ENCODE data around the gene USP33.
"Not testable (repeated sequence)": the region's sequence is repeated elsewhere in the genome, so short reads cannot be mapped to it uniquely, and the experiment has no call there.

The USP33 gene

DNA sequence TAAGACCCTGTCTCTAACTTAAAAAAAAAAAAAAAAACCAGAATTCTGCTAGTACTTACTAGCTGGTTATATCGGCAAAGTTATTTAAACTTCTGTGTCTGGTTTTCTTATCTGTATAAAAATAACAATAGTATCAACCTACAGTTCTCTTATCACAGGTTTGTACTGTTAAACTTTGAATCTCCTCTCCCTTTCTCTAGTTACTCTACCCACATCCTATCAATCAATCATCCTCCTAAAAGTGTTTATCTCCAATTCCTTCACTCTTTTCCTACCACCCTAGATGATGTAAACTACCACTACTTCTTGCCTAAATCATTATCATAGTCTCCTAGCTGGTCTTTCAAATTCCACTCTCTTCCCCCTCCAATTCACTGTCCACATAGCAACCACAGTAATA lies 27.6 kb downstream of the USP33 start:
- DNase-seq: no peak

DNA sequence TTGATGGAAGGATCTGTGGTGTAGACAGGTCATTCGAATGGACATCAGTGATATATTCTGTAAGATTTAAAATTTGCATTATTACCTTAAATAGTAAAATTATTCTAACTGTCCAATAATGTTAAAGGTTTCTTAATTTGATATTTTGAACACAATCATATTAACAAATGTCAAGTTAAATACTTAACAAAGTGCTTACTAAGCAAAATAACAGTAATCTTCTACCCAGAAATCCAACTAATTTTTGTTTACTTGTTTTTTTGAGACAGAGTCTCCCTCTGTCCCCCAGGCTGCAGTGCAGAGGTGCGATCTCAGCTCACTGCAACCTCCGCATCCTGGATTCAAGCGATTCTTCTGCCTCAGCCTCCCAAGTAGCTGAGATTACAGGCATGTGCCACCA lies 33.9 kb downstream of the USP33 start:
- no peak for DNase-seq

DNA sequence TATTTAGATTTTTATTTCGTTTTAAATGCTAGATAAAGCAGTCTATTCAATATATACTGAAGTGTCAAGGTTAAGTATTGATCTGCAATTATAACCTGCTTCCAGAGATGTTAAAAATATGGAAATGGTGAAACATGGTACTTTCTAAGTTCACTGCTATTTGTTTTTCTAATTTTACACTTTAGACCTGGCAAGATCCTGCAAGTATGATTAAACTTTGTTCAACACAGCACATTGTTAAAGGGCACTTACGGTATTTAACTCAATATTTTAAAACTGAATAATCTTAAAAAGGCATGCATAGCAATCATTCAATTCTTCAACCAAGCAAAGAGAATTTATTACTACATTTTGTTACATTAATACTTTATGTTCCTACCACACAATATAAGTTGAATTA lies 41.5 kb downstream of the USP33 start:
- DNase-seq: no peak

- no peak for DNase-seq
These were observed 43.6 kb downstream of the USP33 start for GRCh38 chr1:77716065-77716464.

GRCh38 chr1:77709727-77710126 lies 49.9 kb downstream of the USP33 start:
- no peak for DNase-seq

- DNase-seq: no peak
These were observed 53.3 kb downstream of the USP33 start for GRCh38 chr1:77706321-77706720.

DNA sequence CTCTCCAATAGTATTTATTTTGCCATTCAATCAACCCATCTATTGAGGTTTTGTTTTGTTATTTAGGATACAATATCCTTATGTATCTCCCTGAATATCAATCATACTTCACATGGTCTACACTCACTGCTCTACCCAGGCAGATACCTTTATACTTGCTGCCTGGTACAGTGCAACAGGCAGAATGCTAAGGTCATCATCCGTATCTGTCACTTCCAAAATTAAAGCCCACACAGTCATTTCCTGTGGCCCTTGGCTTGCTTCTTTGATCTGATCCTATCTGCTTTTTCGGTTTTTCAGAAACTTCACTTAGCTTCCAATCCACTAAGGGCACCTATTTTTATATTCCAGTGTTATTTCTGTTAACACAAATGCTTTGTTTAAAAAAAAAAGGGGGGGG lies 54.9 kb downstream of the USP33 start:
- DNase-seq: no peak

DNA sequence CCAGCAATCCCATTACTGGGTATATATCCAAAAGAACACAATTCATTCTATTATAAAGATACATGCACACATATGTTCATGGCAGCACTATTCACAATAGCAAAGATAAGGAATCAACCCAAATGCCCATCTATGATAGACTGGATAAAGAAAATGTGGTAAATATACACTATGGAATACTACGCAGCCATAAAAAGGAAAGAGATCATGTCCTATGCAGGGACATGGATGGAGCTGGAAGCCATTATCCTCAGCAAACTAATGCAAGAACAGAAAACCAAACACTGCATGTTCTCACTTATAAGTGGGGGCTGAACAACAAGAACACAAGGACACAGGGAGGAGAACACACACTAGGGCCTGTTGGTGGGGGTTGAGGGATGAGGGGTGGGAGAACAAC lies 60.0 kb downstream of the USP33 start:
- not testable (repeated sequence) for DNase-seq

DNA sequence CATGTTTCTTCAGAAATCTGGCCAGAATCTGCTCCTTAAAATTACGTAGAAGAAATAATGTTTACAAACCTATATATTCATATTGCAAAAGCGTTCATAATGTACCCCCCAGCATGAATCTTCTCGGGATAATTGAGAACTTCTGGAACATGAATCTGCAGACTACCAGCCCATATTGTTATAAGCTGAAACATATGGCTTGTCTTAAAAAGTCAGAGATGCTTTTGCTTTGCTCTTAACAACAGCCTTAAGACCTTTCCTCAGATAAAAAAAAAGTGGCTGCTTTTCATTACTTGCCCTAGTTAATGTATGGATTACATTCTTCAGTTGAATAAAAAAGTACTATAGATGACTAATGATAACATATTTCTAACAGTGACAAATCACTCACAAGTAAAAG lies 62.2 kb downstream of the USP33 start:
- DNase-seq: no peak

DNA sequence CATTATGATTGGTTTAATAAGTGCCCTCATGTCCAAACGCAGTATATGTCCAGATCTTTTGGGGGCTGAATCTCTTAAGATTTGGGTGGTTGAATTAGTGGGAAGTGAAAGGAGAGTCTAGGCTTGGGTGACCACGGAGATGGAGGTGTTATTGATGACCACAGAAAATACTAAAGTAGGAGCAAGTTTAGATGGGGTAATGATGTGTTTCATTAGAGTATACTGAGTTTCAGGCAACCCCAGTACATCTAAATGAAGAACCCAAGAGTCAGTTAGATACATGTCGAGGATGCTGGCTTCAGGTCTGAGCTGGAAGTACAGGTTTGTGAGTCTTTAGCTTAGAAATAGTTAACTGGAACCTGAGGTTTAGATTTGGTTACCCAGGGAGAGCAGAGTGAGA lies 70.7 kb downstream of the USP33 start:
- no peak for DNase-seq

DNA sequence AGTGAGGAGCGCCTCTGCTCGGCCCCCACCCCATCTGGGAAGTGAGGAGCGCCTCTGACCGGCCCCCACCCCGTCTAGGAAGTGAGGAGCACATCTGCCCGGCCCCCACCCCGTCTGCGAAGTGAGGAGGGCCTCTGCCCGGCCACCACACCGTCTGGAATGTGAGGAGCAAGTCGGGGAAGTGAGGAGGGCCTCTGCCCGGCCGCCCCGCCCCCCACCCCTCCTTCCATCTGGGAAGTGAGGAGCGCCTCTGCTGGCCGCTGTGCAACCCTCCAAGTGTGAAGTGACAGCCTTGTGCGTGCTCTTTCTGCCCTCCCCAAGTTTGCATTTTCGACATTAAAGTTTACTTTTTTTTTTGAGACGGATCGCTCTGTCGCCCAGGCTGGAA lies 72.1 kb downstream of the USP33 start:
- no peak for DNase-seq

DNA sequence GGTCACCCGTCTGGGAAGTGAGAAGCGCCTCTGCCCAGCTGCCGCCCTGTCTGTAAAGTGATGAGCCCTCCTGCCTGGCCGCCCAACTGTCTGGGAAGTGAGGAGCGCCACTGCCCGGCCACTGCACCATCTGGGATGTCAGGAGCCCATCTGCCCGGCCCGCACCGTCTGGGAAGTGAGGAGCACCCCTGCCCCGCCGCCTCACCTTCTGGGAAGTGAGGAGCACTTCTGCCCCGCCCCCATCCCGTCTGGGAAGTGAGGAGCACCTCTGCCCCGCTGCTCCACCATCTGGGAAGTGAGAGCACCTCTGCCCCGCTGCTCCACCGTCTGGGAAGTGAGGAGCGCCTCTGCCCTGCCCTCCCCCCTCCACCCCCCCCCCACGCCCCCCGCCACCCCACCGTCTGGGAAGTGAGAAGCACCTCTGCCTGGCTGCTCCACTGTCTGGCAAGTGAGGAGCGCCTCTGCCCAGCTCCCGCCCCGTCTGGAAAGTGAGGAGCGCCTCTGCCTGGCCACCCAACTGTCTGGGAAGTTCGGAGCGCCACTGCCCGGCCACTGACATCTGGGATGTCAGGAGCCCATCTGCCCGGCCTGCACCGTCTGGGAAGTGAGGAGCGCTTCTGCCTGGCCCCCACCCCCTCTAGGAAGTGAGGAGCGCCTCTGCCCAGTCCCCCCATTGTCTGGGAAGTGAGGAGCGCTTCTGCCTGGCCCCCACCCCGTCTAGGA lies 72.7 kb downstream of the USP33 start:
- no peak for DNase-seq

DNA sequence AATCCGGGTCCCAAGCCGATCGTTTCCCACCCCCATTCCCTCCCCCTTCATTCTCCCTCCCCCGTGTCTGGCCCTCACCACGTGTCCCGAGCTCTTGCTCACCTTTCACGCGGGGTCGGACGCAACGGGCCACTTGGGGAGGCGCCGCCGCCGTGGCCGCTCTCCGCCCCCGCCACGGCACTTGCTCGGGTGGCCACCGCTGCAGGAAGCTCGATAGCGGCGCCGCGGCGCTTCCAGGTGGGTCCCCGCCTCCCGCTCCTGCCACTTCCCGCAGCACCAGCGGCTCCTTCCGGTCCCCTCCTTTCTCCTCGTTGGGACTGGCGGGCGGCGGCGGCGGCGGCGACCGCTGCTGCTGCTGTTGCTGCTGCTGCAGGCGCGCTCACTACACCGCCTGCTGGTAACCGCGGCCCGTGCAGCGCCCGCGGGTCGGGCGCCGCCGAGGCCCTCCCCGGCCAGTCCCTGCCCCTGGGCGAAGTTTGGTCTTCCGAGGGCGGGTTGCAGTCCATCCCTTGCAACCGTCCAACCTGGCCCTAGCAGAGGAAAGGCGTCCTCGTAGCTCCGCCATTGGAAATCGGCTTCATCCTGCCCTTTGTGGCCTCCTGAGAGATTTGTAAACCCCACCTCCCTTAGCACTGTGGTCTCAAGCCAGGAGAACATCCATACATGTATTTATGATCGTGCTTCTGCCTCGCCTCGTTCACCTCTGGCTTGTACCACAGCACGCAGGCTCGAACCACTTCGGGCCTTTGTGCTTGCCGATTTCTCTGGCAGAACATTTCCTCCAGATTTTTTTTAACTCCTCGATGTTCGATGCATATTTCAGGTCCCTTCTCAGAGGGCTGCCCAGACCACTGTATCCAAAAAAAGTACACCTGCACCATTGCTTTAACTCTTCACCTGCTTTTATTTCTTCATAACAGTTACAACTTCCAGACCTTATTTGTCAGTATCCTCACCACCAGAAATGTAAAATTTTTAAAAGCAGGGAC lies 76.2 kb downstream of the USP33 start:
- peak; percentile 92 for DNase-seq

DNA sequence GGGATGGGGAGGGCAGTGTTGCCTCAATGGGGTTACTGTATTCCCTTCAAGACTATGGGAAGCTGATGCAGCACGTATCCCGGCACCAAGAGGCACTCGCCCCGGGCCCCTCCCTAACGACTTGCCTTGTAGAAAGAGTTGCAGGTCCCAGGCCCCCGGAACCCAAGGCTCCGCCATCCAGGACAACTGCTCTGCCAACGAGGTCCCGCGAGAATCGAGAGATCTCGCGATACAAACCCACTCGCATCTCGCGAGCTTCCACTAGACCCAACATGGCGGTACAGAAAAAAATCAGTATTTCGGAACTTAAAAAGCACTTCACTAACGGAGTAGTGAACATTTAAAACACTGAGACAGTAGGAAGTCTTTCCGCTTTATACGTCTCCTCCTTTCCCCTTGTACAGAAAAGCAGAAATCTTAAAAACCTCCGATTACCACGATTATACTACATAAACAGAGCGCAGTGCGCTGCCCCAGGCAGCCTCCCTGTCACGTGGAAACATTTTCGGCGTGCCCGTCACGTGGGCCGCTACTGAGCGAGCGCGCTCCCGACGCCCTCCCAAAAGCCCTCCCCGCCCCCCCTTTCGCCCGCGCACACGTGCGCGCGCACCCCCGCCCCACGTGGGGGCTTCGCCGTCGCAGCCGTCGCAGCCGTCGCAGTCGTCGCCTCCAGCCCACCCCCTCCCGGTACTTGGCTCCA lies 77.0 kb downstream of the USP33 start, which contains the start of gene ZZZ3:
Gene ZZZ3, minus strand, starts transcription at position 199 of the 700 bp plus-strand sequence. CDS start 49,304 bp downstream, outside the sequence.
- peak; percentile 86 for DNase-seq

DNA sequence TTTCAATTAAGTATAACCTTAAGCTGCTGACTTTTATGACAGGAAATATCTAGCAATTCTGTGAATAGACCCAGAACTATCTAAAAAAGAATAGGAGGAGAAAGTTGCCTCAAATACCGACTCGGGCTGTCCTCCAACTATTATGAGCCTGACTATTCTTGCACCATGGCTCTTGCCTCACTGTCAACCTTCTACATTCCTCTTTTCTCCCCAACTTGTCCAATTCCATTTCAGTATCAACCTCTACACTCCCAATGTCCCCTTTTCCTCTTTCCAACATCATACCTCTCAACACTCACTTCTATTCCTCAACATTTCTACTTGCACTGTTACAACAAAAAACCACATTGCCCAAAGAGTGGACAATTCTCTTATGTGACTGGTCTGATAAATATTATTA lies 79.5 kb downstream of the USP33 start:
- no peak for DNase-seq

DNA sequence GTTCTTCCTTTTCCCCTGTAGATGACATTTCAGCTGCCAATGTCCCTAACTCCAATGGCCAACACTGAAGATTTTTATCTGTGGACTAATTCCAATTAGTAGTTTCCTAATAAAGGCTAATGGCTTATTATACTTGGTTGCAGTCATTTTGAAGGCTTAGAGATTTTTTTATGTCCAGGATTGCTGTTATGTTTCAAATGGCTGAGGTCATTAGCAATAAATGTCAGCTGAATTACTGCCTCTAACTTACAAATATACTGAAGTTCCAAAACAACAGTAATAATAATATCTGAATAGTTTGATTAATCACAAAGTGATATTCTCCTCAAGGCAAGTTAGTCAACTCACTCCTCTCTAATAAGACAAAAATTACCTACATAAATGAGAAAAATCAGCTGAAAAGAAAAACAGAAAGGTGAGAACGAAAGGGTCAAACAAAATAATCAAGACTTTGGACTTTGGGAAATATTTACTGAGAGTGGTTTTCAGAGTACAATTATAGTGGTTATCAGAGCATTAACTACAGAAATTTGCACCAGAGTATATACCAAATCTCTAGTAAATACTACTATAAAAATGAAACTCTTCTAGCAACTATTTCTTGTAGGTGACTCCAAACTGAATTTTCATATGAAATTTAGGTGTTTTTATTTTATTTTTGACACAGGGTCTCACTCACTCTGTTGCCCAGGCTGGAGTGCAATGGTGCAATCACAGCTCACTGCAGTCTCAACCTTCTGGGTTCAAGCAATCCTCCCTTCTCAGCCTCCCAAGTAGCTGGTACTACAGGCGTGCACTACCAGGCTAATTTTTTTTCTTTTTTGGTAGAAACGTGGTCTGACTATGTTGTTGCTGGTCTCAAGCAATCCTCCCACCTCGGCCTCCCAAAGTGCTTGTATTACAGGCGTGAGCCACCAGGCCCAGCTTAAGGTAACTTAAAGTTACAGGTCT lies 80.7 kb downstream of the USP33 start:
- no peak for DNase-seq

- DNase-seq: not testable (repeated sequence)
These were observed 84.8 kb downstream of the USP33 start for GRCh38 chr1:77674807-77675206.

- DNase-seq: no peak
These were observed 85.8 kb downstream of the USP33 start for GRCh38 chr1:77673716-77674355.

DNA sequence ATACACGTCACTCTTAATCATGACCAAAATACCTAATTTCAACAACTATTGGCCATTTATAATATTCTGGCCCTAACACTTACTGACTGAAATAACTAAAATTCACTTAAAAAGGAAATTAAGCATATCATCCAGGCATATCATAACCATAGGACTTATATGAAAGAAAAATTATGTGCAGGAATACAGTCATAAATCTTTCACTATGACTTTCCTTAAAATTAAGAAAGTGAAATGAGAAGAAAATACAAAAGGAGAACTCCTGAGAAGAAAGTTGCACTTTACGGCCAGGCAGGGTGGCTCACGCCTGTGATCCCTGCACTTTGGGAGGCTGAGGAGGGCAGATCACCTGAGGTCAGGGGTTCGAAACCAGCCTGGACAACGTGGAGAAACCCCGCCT lies 86.6 kb downstream of the USP33 start:
- no peak for DNase-seq

DNA sequence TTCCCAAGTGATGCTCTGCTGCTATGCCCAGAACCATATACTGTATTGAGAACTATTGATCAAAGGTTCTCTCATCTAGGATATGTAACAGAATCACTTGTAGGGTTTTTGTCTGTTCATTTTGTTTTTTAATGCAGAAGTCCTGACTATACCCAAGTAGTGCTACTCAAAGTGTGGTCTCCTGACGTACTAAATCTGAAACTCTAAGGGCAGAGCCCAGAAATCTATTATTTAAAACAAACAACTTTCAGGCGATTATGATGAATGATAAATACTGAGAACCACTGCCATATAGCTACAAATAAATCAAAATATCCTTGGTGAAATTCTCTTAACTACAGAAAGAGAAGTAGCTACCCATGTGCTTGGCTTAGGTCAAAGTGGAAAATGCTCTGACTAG lies 87.3 kb downstream of the USP33 start:
- no peak for DNase-seq

GRCh38 chr1:77671836-77672235 lies 87.8 kb downstream of the USP33 start:
- no peak for DNase-seq

DNA sequence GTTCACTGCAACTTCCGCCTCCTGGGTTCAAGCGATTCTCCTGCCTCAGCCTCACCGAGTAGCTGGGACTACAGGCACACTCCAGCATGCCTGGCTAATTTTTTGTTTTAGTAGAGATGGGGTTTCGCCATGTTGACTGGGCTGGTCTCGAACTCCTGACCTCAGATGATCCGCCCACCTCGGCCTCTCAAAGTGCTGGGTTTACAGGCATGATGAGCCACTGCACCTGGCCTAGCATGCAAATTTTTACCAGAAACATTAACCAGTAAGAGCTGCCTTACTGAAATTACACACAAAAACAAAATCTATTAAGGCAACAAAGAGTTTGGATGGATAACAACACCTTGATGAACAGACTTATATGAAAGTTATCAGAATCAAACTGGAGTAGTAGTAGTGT lies 89.3 kb downstream of the USP33 start:
- DNase-seq: no peak

Data from T1000 (cell line).